CD14-positive monocyte (primary cell): ENCODE data around the gene NPAS4. TPM values are rescaled to one million over a fixed set of nuclear protein-coding genes. Genes with fewer than 3 reads are reported as not detected.

Source experiments
- DNase-seq, 3 donors: peaks; one replicate each; pipeline ENCODE4 v3.0.0-alpha.2; 2011 to 2022
- H2AFZ ChIP-seq: 2 replicates; pipeline ENCODE4 v1.6.0; 2012; ENCODE audit warnings: mild to moderate bottlenecking, low read depth, low read length, inconsistent platforms; ENCODE audit not compliant: insufficient read depth, poor library complexity, severe bottlenecking
- H3K27ac ChIP-seq, 2 donors: 1 replicate in 1 of 2; 2 replicates in 1 of 2; pipeline ENCODE4 v1.5.1; 2012 to 2013; ENCODE audit warnings: low read length in 2 of 2, control low read depth in 1 of 2, inconsistent platforms in 1 of 2, low read depth in 1 of 2, mild to moderate bottlenecking in 1 of 2
- H3K27me3 ChIP-seq, 2 donors: one replicate each; pipeline versions ENCODE4 v1.6.0 to v1.6.1; 2011 to 2013; ENCODE audit warnings: low read length in 2 of 2; ENCODE audit not compliant: control insufficient read depth in 2 of 2, insufficient read depth in 2 of 2
- H3K36me3 ChIP-seq, 2 donors: replicated peaks in 1 of 2; 1 replicate in 1 of 2; 2 replicates in 1 of 2; pipeline versions ENCODE4 v1.5.1 to v1.6.1; 2012 to 2013; ENCODE audit warnings: low read length in 2 of 2, control low read depth in 1 of 2, inconsistent platforms in 1 of 2, mild to moderate bottlenecking in 1 of 2; ENCODE audit not compliant: insufficient read depth in 2 of 2, control insufficient read depth in 1 of 2
- H3K4me1 ChIP-seq, 2 donors: 1 replicate in 1 of 2; 2 replicates in 1 of 2; pipeline versions ENCODE4 v1.5.1 to v1.6.1; 2012 to 2013; ENCODE audit warnings: low read length in 2 of 2, control low read depth in 1 of 2, inconsistent platforms in 1 of 2, mild to moderate bottlenecking in 1 of 2, moderate library complexity in 1 of 2; ENCODE audit not compliant: insufficient read depth in 2 of 2, control insufficient read depth in 1 of 2
- H3K4me2 ChIP-seq: replicated peaks from 2 replicates; pipeline ENCODE3; 2012; ENCODE audit warnings: low read length, moderate library complexity, mild to moderate bottlenecking; ENCODE audit not compliant: poor library complexity, severe bottlenecking; ENCODE audit errors: extremely low read depth
- H3K4me3 ChIP-seq, 3 experiments: fragments of 200-600 bp in 1 of 3; sonication (generic) in 1 of 3; replicated peaks in 1 of 3; 1 replicate in 2 of 3; 2 replicates in 1 of 3; pipeline ENCODE4 v1.5.1; 2011 to 2013; ENCODE audit warnings: low read length in 3 of 3, mild to moderate bottlenecking in 3 of 3, control low read depth in 2 of 3, low read depth in 2 of 3, inconsistent platforms in 1 of 3, moderate library complexity in 1 of 3
- H3K79me2 ChIP-seq: 2 replicates; pipeline ENCODE4 v1.6.0; 2012; ENCODE audit warnings: mild to moderate bottlenecking, control low read depth, inconsistent platforms, low read length, moderate library complexity; ENCODE audit not compliant: insufficient read depth
- H3K9ac ChIP-seq: 2 replicates; pipeline ENCODE4 v1.6.0; 2017; ENCODE audit warnings: low read length, mild to moderate bottlenecking; ENCODE audit not compliant: insufficient read depth, poor library complexity, severe bottlenecking
- H3K9me3 ChIP-seq, 2 donors: replicated peaks in 1 of 2; 1 replicate in 1 of 2; 2 replicates in 1 of 2; pipeline versions ENCODE4 v1.5.1 to v1.6.1; 2012 to 2013; ENCODE audit warnings: low read length in 2 of 2, control low read depth in 1 of 2; ENCODE audit not compliant: control insufficient read depth in 1 of 2, insufficient read depth in 1 of 2
- H4K20me1 ChIP-seq: 2 replicates; pipeline ENCODE4 v1.6.0; 2012; ENCODE audit warnings: mild to moderate bottlenecking, low read length, control low read depth, moderate library complexity; ENCODE audit not compliant: insufficient read depth
- H3K27ac Mint-ChIP-seq, 7 donors: one replicate each; pipeline ENCODE4 v1.8.0; 2020; ENCODE audit warnings: mild to moderate bottlenecking in 7 of 7, mixed read lengths in 7 of 7, moderate library complexity in 6 of 7, inconsistent platforms in 2 of 7
- H3K27me3 Mint-ChIP-seq, 3 donors: one replicate each; pipeline ENCODE4 v1.8.0; 2021 to 2022; ENCODE audit warnings: low read depth in 3 of 3, mild to moderate bottlenecking in 3 of 3, mixed read lengths in 3 of 3, moderate library complexity in 3 of 3, inconsistent platforms in 1 of 3
- H3K36me3 Mint-ChIP-seq, 2 donors: one replicate each; pipeline ENCODE4 v1.8.0; 2020; ENCODE audit warnings: mixed read lengths in 2 of 2, inconsistent platforms in 1 of 2, mild to moderate bottlenecking in 1 of 2
- H3K4me1 Mint-ChIP-seq: one replicate; pipeline ENCODE4 v1.8.0; 2020; ENCODE audit warnings: mild to moderate bottlenecking, mixed read lengths
- H3K4me3 Mint-ChIP-seq, 2 donors: one replicate each; pipeline ENCODE4 v1.8.0; 2020; ENCODE audit warnings: mild to moderate bottlenecking in 2 of 2, mixed read lengths in 2 of 2, moderate library complexity in 1 of 2
- H3K9me3 Mint-ChIP-seq, 7 donors: one replicate each; pipeline ENCODE4 v1.8.0; 2020 to 2022; ENCODE audit warnings: mixed read lengths in 7 of 7, mild to moderate bottlenecking in 6 of 7, moderate library complexity in 6 of 7, inconsistent platforms in 2 of 7
- WGBS: methylation state at CpG from one replicate; pipeline ENCODE4 v1.1.5; 2013; ENCODE audit warnings: missing lambda C conversion rate; ENCODE audit not compliant: insufficient coverage; 5-methylcytosine and 5-hydroxymethylcytosine counted together
- intact Hi-C, 2 donors: fragments of 100-400 bp; cut with micrococcal nuclease; formaldehyde crosslinking; loops; one replicate each; pipeline versions ENCODE4 v1.15.0 to v1.15.1; 2023
- polyA plus RNA-seq, 3 donors: library from polyadenylated mRNA; depleted of rRNA in 1 of 3; unstranded in 2 of 3; stranded (reverse) in 1 of 3; fragments of 300-500 nt in 2 of 3; fragments of >200 nt in 1 of 3; fragmentation: Illumina TruSeq in 2 of 3; gene quantifications; 1 replicate in 2 of 3; 2 replicates in 1 of 3; pipeline ENCODE4 v1.2.3, GENCODE V29; 2012 to 2021
- small RNA-seq: library from RNA; depleted of rRNA; stranded (forward); fragments of <200 nt; gene quantifications from one replicate; pipeline ENCODE3, GENCODE V24; 2012; ENCODE audit warnings: low read depth; ENCODE audit not compliant: insufficient read length
- TF ChIP-seq, protein P1 (sequence below): fragments of 200-600 bp; IDR thresholded peaks from one replicate; pipeline ENCODE4 v1.8.0; 2022; ENCODE audit warnings: antibody characterized with exemption, mild to moderate bottlenecking

The NPAS4 gene
- polyA plus RNA-seq, 3 donors = not detected

DNA sequence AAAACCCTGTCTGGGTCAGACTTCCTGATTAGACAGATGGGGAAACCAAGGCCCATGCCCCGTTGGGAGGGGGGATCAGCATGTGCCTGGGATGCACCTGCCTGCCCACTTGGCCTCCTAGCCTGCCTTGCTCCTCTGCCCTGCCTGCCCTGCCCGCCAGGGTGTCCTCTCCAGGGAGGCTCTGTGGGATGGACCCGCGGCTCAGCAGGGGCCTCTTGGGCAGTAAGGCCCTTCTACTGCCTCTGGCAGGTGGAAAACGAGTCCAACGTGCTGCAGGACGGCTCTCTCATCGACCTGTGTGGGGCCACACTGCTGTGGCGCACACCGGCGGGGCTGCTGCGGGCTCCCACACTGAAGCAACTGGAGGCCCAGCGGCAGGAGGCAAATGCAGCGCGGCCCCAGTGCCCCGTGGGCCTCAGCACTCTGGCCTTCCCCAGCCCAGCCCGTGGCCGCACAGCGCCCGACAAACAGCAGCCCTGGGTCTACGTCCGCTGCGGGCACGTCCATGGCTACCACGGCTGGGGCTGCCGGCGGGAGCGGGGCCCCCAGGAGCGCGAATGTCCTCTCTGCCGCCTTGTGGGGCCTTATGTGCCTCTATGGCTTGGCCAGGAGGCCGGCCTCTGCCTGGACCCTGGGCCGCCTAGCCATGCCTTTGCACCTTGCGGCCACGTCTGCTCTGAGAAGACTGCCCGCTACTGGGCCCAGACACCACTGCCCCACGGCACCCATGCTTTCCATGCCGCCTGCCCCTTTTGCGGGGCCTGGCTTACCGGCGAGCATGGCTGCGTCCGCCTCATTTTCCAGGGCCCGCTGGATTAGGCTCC is 54.7 kb downstream of the NPAS4 start:
- peaks cover 9 to 41% of the 10 kb centered on the region in 2 donors for H3K36me3 ChIP-seq
- TF ChIP-seq, protein P1, sequence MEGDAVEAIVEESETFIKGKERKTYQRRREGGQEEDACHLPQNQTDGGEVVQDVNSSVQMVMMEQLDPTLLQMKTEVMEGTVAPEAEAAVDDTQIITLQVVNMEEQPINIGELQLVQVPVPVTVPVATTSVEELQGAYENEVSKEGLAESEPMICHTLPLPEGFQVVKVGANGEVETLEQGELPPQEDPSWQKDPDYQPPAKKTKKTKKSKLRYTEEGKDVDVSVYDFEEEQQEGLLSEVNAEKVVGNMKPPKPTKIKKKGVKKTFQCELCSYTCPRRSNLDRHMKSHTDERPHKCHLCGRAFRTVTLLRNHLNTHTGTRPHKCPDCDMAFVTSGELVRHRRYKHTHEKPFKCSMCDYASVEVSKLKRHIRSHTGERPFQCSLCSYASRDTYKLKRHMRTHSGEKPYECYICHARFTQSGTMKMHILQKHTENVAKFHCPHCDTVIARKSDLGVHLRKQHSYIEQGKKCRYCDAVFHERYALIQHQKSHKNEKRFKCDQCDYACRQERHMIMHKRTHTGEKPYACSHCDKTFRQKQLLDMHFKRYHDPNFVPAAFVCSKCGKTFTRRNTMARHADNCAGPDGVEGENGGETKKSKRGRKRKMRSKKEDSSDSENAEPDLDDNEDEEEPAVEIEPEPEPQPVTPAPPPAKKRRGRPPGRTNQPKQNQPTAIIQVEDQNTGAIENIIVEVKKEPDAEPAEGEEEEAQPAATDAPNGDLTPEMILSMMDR = no peak

More for the DNA sequence above, 54.7 kb downstream of the NPAS4 start:
- Histone ChIP-seq H2AFZ (no peak overlapping the region), H3K27ac (no peak overlapping the region), H3K27me3 (no peaks in the 10 kb centered on the region), H3K9me3 (no peaks in the 10 kb centered on the region), H3K79me2 (peaks cover 11% of the 10 kb centered on the region), H3K9ac (no peak overlapping the region), H4K20me1 (peaks cover 11% of the 10 kb centered on the region), H3K4me3 (no peak overlapping the region), H3K4me1 (peaks cover 13 to 16% of the 10 kb centered on the region in 2 donors), H3K4me2 (no peak overlapping the region)
- Mint-ChIP-seq H3K36me3 (peaks cover 32 to 46% of the 10 kb centered on the region in 2 donors), H3K27me3 (peaks cover 0 to 5% (median 0%) of the 10 kb centered on the region in 3 donors), H3K27ac (no peak overlapping the region), H3K4me1 (peaks cover 14% of the 10 kb centered on the region), H3K9me3 (no peaks in the 10 kb centered on the region), H3K4me3 (no peak overlapping the region)
- intact Hi-C loops = loop anchor here in 1 of 2 donors (5.0 kb wide), 1 partner anchor 38 kb away; the partner anchor contains the start of gene MRPL11
- no peak for DNase-seq
- 96% methylated on average over 43 of the region's 44 CpGs for WGBS

Small RNAs within 50 kb of the gene (small RNA-seq; reads per million reads assigned to genes)
- not detected for gene RF00017
- gene RF00416 = not detected
- not detected for gene RNU1-84P

Other genes starting within 250 kb of the NPAS4 start
- gene KLC2, start 163.3 kb upstream of the NPAS4 start, polyA plus RNA-seq = 1 to 10 TPM in 1 of 3 donors, under 1 TPM in 2; 0.67 to 2.9 (median 0.90) TPM
- 10 to 100 TPM; 17.9 to 90.5 (median 18.8) TPM for gene RAB1B, start 152.4 kb upstream of the NPAS4 start, polyA plus RNA-seq
- 1 to 10 TPM in 1 of 3 donors, not detected in 2; 1.2 TPM for gene CNIH2, start 142.9 kb upstream of the NPAS4 start, polyA plus RNA-seq
- gene YIF1A, start 131.9 kb upstream of the NPAS4 start, polyA plus RNA-seq = 10 to 100 TPM; 50.0 to 81.1 (median 63.8) TPM
- not detected for gene TMEM151A, start 129.1 kb upstream of the NPAS4 start, polyA plus RNA-seq
- gene CD248, start 104.0 kb upstream of the NPAS4 start, polyA plus RNA-seq = under 1 TPM in 2 of 3 donors, not detected in 1; 0.05 to 0.13 TPM
- 10 to 100 TPM in 1 of 3 donors, 1 to 10 TPM in 2; 6.1 to 15.4 (median 7.6) TPM for gene RIN1, start 84.6 kb upstream of the NPAS4 start, polyA plus RNA-seq
- gene BRMS1, start 75.9 kb upstream of the NPAS4 start, polyA plus RNA-seq = 10 to 100 TPM; 49.0 to 65.2 (median 62.0) TPM
- 1 to 10 TPM in 2 of 3 donors, under 1 TPM in 1; 0.75 to 1.7 (median 1.7) TPM for gene B4GAT1, start 73.4 kb upstream of the NPAS4 start, polyA plus RNA-seq
- 1 to 10 TPM in 1 of 3 donors, under 1 TPM in 1, not detected in 1; 0.11 to 1.3 TPM for gene SLC29A2, start 49.3 kb upstream of the NPAS4 start, polyA plus RNA-seq
- gene MRPL11, start 17.8 kb downstream of the NPAS4 start, polyA plus RNA-seq = 10 to 100 TPM; 14.7 to 64.6 (median 59.6) TPM
- 10 to 100 TPM; 11.3 to 13.2 (median 12.6) TPM for gene PELI3, start 45.9 kb downstream of the NPAS4 start, polyA plus RNA-seq
- 10 to 100 TPM; 22.4 to 37.0 (median 26.7) TPM for gene DPP3, start 59.4 kb downstream of the NPAS4 start, polyA plus RNA-seq
- 1 to 10 TPM; 1.3 to 8.5 (median 3.5) TPM for gene BBS1, start 89.6 kb downstream of the NPAS4 start, polyA plus RNA-seq
- 10 to 100 TPM; 10.9 to 14.0 (median 11.9) TPM for gene ZDHHC24, start 125.0 kb downstream of the NPAS4 start, polyA plus RNA-seq
- gene ACTN3, start 125.9 kb downstream of the NPAS4 start, polyA plus RNA-seq = not detected
- 1 to 10 TPM; 1.5 to 3.5 (median 2.3) TPM for gene CTSF, start 147.6 kb downstream of the NPAS4 start, polyA plus RNA-seq
- not detected for gene CCDC87, start 172.0 kb downstream of the NPAS4 start, polyA plus RNA-seq
- gene CCS, start 172.2 kb downstream of the NPAS4 start, polyA plus RNA-seq = 10 to 100 TPM; 26.9 to 67.9 (median 37.0) TPM
- gene RBM14, start 195.6 kb downstream of the NPAS4 start, polyA plus RNA-seq = 10 to 100 TPM; 21.9 to 46.7 (median 42.6) TPM
- 100 to 1,000 TPM; 112 to 153 (median 153) TPM for gene RBM4, start 217.7 kb downstream of the NPAS4 start, polyA plus RNA-seq